Epithelial cell of esophagus (primary cell): ENCODE results near the gene ERP27.

Experiments used
- DNase-seq: peaks from one replicate; pipeline ENCODE4 v3.0.0; 2010; ENCODE audit warnings: low read depth
- H3K4me3 ChIP-seq: 2 replicates; pipeline ENCODE4 v1.5.1; 2011; ENCODE audit warnings: mild to moderate bottlenecking, low read length, control low read depth
- CTCF ChIP-seq: IDR thresholded peaks from 2 replicates; pipeline ENCODE4 v1.5.1; 2011; ENCODE audit warnings: low read depth, mild to moderate bottlenecking, low read length, control low read depth, inconsistent platforms; ENCODE audit not compliant: insufficient read depth; ENCODE audit errors: missing control alignments

Gene ERP27

DNA sequence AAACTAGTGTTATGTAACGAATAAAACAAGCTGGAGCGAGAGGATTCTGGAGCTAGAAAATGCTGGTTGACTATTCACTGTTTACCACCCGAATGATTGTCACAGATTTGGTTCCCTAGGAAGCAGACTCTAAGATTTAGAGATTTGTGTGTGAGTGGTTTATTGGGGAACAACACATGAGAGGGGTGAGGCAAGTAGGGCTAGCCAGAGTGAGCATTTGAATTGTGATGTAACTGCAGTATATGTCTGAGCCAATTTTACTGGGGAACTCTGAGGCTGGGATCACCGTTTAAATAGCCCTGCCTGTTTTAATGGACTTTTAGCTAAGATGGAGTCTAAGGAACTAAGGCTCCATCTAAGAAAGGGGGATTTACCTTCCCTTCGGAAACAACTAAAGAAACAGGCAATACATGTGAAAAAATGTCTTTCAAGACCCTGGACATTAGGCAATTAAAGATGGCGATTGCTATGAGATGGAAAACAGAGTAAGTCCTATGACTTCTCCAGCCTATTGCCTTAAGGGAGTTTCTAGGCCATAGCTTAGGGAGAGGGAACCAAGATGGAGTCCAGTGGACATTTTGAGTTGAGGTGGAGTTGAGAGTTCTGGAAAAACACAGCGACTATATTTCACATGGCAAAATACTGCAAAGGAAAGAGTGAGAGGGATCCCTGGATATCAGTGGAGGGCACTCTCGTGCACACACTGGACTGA lies 59.0 kb downstream of the ERP27 start:
- no peak overlapping the region for H3K4me3 ChIP-seq
- TF ChIP-seq CTCF, result no peak
- DNase-seq, result no peak

- no peak for TF ChIP-seq CTCF
- H3K4me3 ChIP-seq, result no peak overlapping the region
- DNase-seq, result no peak
Measured at GRCh38 chr12:14878488-14878887, 59.8 kb downstream of the ERP27 start.

GRCh38 chr12:14876833-14877232 lies 61.5 kb downstream of the ERP27 start:
- no peak overlapping the region for H3K4me3 ChIP-seq
- no peak for TF ChIP-seq CTCF
- DNase-seq, result no peak

- TF ChIP-seq CTCF, result no peak
- no peak overlapping the region for H3K4me3 ChIP-seq
- peak; percentile 11 for DNase-seq
Measured at GRCh38 chr12:14874882-14875281, 63.5 kb downstream of the ERP27 start.

GRCh38 chr12:14873440-14874185 lies 64.7 kb downstream of the ERP27 start:
- no peak for TF ChIP-seq CTCF
- no peak for DNase-seq

GRCh38 chr12:14871886-14872285 lies 66.5 kb downstream of the ERP27 start:
- TF ChIP-seq CTCF, result no peak
- no peak for DNase-seq
- H3K4me3 ChIP-seq, result no peak overlapping the region

More at GRCh38 chr12:14873440-14874185, 64.7 kb downstream of the ERP27 start:
- H3K4me3 ChIP-seq, result no peak overlapping the region

DNA sequence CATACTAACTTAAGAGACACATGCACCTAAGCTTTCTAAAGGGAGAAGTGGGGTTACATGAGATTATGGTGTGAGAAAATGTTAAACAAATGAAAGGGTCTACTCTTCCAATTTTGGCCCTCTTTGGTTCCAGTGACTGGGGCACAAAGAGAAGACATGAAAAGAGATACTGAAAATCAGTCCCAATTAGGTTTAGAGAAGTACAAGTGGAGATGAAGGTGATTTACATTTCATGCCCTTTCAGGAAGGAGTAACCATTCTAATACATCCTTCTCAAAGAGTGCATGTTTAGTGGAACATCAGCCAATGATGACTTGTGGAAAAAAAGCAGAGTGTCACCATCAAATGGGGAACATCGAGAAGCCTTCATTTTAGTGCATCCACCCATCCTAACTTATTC lies 67.1 kb downstream of the ERP27 start:
- no peak for TF ChIP-seq CTCF
- DNase-seq, result no peak
- H3K4me3 ChIP-seq, result no peak overlapping the region
